ENCODE measurements around the gene NONO.

DNA sequence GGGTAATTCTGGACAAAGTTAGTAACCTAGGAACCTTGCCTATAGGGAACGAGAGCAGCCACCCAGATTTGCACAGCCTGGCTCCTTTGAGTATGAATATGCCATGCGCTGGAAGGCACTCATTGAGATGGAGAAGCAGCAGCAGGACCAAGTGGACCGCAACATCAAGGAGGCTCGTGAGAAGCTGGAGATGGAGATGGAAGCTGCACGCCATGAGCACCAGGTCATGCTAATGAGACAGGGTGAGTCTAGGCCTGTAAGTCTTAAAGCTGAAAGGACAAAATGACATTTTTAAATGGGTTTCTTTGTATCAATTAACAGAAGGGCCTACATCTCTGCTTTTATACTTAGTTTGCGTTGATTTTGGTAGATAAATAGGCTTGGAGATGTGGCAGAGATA lies 13.4 kb downstream of the NONO start:
- TF ChIP-seq, protein P1, sequence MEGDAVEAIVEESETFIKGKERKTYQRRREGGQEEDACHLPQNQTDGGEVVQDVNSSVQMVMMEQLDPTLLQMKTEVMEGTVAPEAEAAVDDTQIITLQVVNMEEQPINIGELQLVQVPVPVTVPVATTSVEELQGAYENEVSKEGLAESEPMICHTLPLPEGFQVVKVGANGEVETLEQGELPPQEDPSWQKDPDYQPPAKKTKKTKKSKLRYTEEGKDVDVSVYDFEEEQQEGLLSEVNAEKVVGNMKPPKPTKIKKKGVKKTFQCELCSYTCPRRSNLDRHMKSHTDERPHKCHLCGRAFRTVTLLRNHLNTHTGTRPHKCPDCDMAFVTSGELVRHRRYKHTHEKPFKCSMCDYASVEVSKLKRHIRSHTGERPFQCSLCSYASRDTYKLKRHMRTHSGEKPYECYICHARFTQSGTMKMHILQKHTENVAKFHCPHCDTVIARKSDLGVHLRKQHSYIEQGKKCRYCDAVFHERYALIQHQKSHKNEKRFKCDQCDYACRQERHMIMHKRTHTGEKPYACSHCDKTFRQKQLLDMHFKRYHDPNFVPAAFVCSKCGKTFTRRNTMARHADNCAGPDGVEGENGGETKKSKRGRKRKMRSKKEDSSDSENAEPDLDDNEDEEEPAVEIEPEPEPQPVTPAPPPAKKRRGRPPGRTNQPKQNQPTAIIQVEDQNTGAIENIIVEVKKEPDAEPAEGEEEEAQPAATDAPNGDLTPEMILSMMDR (IDR thresholded peaks at IDR 0.05), result no peak
- TF ChIP-seq EZH2 (IDR thresholded peaks at IDR 0.05), result no peak
- TF ChIP-seq EZH2phosphoT487 (IDR thresholded peaks at IDR 0.05), result no peak
